GM18519 (cell line): Measurements from ENCODE around the gene ZNHIT1.

Source experiments
- ATAC-seq: cut with Tn5 transposase; IDR thresholded peaks from one replicate; pipeline ENCODE4 v1.9.1; 2021; ENCODE audit warnings: mild to moderate bottlenecking, moderate library complexity; ENCODE audit not compliant: unreplicated experiment, low FRiP score

Gene ZNHIT1

DNA sequence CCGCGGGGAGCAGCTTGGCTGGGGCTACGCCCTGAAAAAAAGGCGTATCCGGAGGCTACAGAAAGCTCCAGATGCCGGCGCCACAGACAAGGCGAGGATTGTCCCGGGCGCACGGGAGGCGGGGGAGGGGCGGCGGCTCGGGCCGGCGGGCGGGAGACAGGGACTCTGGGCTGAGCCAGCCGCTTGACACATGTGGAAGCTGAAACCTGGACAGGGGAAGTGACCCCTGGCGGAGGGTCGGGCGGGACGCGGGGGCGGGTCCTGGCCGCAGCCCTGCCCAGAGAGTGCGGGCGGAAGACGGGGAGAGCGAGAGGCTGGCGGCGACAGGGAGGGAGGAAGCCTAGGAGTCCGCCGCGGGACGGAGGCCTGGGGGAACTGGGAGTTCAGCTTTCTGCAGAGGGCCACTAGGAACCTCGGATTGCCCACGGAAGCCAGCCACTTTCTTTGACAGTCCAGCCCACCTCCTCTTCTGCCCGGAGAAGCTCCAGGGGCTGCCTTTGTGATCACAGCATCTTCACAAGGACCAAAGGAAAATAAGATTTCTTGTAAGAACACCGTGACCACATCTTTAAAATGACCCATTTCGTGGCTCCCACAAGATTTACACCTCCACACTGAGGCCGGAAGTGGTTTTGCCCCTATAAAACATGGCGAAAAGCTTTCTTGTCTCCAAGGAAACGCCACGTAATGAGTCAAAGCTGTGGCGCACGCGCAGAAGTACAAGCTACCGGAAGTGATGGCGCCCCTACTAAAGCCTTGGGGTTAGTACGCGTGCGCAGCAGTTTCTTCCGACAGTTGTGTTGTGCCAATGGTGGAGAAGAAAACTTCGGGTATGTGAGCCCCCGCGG lies at the start of gene ZNHIT1, which contains the start of gene PLOD3:
ZNHIT1 (plus strand) TSS at position 778 of the 848 bp plus-strand sequence; CDS start at position 809, 31 bp downstream.
PLOD3 (minus strand) TSS at position 194 of the 848 bp plus-strand sequence. CDS start 307 bp downstream, outside the sequence.
- ATAC-seq, result peak; percentile 57

DNA sequence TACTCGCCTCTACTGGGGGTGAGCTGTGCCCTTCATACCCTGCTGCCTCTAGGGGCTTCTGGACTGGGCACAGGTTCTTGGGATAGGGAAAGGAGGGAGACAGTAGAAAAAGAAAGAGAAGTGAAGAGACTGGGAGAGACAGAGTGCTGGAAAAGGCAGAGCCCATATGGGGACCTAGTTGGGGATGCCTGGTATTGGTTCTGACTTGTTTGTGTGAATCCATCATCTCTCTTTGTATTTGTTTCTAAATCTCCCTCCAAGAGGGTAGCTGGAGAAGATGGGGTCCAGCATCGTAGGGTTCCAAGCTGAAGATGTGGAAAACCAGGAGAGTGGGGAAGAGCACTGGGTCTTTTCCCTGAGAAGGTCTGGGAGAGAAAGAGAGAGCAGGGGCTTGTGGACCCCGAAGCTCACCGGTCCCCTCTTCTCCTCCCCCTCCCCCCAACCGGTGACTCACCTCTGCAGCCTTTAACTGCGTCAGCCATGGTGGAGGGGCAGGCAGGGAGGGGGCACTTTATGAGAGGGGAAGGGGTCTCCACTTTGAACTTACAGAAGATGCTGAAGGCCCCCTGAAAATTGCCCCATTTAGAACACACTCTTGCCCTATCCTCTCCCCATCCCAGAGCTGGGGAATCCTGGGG lies 49.4 kb upstream of the ZNHIT1 start:
- no peak for ATAC-seq

DNA sequence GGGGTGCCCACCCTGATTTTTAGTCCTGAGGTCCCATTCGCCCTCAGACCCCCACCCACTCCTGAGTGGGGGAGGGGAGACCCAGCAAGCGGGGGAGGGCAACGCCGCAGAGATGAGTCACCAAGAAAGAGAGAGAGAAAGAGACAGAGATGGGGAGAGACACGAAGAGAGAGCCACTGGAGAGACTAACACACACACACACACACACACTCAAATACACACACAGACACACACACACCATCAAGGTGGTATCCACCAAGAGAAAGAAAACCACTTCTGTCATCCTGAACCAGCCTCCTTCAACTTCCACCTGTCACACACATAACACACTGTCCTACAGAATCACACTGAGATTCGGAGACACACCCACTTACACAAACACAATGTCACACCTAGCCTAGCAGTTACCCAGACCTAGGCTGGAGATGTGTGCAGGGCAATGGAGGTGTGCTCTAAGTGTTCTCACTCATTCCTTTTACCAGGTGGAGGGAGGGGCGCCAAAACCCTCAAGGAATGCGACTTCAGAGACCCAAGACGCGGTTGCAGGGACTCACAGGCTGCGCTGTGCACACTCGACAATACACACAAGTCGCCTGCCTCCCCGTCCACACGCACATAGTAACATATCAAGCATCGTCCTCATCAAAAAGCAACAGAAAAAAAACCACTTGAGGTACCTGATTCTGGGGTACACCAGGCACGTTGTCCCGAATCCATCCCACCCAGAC lies 48.7 kb upstream of the ZNHIT1 start:
- ATAC-seq, result no peak

DNA sequence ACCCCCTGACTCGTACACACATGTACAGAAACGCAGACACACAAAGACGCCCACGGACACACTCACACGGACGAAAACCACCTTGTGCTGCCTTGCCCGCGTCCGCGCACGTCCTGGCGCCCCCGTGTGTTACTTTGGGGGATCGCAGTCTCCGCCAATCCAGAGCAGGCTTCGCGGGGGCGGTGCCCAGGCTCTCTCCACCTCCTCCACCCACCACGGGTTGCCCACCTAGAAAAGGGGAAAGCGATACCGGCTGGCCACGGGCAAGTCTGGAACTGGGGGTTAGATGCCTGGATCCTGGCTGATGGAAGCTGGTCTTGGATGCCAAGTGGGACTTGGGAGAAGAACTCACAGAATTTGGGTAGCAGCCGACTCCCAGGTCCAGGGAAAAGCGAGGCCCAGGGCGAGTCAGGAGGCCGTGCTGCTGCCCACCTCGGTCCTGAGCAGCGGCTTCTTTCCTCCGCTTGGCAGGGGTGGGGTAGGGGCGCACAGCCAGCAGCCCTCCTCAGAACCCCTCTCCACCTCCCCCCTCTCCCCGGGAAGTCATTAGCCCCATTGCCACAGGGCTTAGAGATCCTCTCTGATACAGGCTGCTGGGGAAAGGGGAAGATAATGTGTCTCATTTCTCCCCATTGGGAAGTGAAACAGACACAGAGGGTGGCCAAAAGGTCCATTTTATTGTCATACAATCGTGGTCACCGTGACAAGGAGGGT lies 48.0 kb upstream of the ZNHIT1 start:
- ATAC-seq, result no peak

- ATAC-seq, result no peak
Measured at GRCh38 chr7:101170617-101171441, 47.1 kb upstream of the ZNHIT1 start.

GRCh38 chr7:101171442-101171837 lies 46.5 kb upstream of the ZNHIT1 start:
- ATAC-seq, result no peak

- ATAC-seq, result no peak
Measured at GRCh38 chr7:101172005-101172853, 45.7 kb upstream of the ZNHIT1 start.

GRCh38 chr7:101172854-101173751 lies 44.9 kb upstream of the ZNHIT1 start:
- ATAC-seq, result no peak

DNA sequence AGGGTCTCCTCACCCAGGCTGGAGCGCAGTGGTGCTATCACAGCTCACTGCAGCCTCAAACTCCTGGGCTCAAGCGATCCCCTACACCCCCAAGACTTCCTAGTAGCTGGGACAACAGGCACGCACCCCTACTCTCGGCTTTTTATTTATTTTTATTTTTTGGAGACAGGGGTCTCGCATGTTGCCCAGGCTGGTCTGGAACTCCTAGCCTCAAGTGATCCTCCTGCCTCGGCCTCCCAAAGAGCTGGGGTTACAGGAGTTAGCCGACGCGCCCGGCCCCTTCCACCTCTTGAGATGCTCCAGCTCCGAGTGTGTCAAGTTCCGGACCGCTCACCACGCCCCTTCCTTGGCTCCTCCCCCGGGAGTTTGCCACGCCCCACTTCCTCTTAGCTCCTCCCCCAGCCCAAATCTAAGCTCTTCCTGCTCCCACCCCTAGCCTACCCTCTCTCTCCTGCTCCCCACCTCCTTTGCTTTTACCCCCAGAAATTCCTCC lies 44.2 kb upstream of the ZNHIT1 start:
- ATAC-seq, result no peak

DNA sequence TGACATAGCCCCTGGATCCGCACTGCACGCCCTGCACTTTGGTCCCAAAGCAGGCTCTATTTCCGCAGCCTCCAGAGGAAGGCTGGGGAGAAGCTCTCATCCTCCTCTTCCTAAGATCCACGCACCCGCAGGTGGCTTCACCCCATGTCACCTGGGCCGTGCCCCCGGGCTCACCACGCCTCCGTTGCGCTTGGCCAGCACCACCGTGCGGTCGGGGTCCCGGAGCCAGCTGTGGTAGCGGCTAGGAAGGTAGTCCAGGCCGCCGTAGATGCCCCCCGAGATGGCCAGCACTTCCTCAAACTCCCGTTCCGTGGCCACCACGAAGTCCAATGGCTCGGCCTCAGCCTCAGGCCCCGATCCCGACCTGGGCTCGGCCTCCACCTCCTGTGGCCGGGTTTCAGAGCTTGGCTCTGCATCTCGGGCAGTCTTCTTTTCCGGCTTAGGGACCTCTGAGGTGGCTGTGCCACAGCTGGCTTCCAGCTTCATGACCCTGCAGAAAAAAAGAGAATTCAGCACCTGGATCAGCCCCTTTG lies 43.6 kb upstream of the ZNHIT1 start:
- ATAC-seq, result no peak

DNA sequence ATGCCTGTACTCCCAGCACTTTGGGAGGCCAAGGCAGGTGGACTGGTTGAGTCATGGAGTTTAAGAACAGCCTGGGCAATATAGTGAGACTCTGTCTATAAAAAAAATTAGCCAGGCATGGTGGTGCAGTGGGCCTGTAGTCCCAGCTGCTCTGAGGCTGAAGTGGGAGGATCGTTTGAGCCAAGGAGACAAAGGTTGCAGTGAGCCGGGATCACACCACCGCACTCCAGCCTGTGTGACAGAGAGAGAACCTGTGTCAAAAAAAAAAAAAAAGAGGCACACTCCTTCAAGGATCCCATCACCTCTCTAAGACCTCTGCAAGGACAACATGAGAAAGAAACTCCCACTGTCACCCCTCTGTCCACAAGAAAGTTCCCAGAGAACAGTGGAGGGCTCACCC lies 42.3 kb upstream of the ZNHIT1 start:
- no peak for ATAC-seq

DNA sequence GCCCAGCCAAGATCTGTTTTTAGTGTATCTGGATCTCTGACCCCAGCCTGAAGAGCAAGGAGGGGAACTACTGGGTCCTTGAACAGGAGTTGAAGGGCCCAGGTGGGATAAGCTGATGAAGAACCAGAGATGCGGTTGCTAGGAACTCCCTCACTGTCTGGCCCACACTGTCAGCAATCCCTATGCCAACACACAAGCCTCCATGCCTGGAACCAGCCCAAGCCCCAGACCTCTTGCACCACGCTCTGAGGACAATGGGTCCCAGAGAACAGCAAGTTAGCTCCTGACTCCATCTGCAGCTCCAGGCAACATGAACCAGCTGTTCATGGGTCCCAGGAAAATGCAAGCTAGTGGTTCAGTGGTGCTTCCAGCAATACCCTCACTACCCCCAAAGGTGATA lies 40.3 kb upstream of the ZNHIT1 start:
- ATAC-seq, result no peak

DNA sequence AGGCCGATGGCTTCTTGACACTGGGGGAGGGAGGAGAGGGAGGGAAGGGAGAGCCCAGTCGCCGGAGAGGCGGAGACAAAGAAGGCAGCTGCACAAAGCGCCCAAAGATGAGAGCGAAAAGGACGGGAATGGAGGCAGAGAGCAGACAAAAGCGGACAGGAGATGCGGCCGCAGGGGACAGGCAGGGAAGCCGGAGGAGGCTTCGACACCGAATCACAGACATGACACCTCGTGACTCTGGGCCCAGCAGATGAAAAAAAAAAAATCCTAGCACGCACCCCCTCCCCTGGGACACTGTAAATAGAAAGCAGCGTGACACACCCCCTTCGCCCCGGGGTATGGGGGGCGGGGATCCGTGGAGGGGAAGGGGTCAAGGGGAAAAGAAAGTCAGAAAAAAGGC lies 38.8 kb upstream of the ZNHIT1 start:
- ATAC-seq, result no peak

- ATAC-seq, result no peak
Measured at GRCh38 chr7:101179713-101180112, 38.3 kb upstream of the ZNHIT1 start.

GRCh38 chr7:101180130-101180755 lies 37.7 kb upstream of the ZNHIT1 start, which contains the start of gene NAT16:
NAT16 (minus strand) TSS chr7:101180293; CDS start chr7:101174807, 5,486 bp downstream.
- ATAC-seq, result no peak

GRCh38 chr7:101185258-101185839 lies 32.6 kb upstream of the ZNHIT1 start:
- no peak for ATAC-seq
